HS-5 (cell line): Measurements from ENCODE around the gene TRIP13.
"Not testable (repeated sequence)": the region's sequence is repeated elsewhere in the genome, so short reads cannot be mapped to it uniquely, and the experiment has no call there.

Experiments used
- DNase-seq: peaks from one replicate; pipeline ENCODE4 v3.0.0-alpha.2; 2012; ENCODE audit warnings: low read depth

Gene TRIP13

GRCh38 chr5:875931-876330 lies 16.8 kb upstream of the TRIP13 start:
- DNase-seq: no peak

DNA sequence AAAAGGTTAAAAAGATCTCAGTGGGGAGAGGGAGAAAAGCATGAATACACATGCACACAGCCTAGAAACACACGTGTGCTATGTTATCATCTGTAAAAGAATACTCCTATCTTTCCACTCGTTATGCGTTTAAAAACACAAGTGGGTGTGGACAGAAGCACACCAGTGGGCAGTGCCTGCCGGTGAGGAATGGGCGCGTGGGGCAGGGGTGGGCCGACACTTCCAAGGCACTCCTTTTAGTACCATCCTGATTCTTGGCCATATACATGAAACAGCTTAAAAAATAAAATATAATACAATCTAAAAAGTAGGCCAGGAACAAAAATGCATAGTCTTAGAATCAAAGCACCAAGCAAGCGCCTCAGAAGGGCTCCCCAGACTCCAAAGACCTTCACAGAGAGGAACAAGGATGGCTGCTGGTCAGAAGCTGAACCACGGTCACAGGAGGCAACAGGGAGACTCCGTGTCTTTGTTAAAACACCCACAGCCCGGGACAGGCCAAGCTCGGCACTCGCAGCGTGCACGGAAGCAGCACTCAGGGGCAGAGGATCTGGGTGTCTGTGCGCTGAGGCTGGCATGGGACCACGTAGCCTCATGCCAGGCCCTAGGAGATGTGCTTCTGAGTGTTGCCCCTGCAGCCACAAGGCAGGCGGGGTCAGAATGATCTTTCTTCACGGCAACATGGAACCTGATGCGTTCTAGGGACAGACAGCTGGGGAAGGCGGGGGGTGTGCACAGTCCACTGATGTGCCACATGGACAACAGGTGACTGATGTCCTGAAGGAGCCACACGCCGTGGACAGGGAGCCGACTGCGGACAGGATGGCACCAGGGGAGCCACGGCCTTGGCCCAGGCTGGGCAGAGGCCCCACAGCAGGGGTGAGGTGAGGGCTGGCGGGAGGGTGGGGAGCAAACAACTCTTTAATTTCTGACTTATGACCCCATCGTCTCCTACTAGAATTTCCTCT lies 16.0 kb upstream of the TRIP13 start:
- no peak for DNase-seq

GRCh38 chr5:878125-878524 lies 14.6 kb upstream of the TRIP13 start:
- no peak for DNase-seq

DNA sequence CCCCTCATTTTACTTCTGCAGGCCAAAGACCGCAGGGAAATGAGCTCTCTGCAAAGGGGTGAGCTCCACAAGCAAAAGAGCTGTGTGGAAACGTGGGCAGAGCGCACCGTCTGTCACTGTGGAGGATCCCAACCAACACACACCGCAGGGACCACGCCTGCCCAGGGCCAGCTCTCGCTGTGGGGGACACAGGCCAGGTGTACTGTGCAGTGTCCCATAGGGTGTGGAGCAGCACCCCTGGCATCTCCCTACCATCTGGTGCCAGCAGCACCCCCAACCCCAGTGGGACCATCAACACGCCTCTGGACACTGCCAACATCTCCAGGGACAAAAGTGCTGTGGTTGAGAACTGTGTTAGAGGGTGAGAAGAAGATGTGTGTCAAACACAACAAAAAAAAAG lies 14.0 kb upstream of the TRIP13 start:
- DNase-seq: not testable (repeated sequence)

DNA sequence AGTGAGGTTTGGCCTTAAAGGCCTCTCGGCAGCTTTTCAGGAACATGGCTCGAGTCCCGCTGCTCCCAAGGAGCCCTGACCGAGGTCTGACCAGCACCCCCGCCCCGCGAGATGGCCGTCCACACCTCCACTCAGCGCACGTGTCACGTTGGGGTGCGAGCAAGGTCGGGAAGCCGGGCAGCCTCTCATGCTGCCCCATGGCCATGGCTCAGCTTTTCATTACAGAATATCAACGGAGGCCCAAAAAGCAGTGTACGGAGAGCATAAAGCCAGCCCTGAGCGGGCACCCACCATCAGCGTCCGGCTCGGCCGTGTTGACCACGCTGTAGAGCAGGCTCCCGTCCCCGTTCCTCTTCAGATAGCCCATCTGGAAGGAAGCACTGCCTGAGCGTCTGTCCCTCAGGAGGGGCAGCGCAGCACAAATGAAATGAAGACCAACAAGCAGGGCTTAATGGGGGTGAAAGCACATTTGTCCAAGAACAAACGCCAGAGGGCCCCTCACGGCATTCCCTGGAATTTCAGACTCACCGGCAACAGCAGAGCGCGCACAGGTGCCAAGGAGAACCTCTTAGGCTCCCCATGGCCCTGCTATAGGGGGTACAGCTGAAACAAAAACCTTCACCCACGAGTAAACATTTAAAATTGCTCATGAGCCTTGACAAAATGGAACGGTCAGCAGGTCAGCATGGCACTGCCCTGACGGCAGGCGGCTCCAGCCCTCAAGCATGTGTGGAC lies 11.7 kb upstream of the TRIP13 start:
- DNase-seq: no peak

GRCh38 chr5:881551-881935 lies 11.1 kb upstream of the TRIP13 start:
- DNase-seq: no peak

DNA sequence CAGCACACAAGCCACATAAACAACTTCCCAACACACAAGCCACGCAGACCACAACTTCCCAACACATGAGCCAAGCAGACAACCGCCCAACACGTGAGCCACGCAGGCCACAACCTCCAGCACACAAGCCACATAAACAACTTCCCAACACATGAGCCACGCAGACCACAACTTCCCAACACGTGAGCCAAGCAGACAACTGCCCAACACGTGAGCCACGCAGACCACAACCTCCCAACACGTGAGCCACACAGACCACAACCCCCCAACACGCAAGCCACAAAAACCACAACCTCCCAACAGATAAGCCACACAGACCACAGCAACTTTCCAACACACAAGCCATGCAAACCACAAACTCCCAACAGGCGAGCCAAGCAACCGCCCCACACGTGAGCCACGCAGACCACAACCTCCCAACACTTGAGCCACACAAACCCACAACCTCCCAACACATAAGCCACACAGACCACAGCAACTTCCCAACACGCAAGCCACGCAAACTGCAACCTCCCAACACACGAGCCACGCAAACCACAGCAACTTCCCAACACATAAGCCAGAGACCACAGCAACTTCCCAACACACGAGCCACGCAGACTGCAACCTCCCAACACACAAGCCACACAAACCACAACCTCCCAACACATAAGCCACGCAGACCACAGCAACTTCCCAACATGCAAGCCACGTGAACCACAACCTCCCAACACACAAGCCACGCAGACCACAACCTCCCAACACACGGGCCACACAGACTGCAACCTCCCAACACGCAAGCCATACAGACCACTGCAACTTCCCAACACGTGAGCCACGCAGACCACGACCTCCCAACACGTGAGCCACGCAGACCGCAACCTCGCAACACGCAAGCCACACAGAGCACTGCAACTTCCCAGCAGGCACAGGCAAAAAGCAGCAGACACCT lies 10.2 kb upstream of the TRIP13 start:
- no peak for DNase-seq

DNA sequence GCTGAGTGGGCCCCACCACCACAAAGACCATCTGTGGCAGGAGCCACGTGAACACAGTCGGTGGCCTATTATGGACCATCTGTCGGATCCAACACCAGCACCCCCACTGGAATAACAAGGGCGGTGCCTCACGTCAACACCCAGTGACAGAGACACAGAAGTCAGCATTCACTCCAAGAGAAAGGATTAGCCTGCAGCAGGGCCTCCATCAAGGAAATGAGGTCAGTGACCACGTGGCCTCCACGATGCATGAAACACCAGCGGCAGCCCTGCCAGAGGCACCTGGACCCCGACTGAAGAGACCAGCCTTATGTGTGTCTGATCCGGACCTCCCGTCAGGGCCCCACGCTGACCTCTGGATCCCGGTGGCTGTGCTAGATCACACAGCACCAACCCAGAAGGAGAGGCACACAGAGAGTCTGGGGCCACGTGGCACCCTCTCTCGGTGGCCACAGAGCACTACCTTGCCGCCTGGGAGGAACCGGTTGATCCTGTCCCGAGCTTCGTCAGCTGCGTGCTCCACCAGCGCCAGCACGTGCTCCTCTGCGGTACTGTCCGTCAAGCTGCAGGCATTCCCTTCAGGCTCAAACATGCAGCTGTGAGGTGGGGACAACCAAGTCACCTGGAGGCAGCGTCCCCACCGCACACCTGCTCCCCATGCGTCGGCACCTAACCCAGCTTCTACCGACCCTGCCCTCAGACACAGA lies 9.1 kb upstream of the TRIP13 start:
- DNase-seq: no peak

DNA sequence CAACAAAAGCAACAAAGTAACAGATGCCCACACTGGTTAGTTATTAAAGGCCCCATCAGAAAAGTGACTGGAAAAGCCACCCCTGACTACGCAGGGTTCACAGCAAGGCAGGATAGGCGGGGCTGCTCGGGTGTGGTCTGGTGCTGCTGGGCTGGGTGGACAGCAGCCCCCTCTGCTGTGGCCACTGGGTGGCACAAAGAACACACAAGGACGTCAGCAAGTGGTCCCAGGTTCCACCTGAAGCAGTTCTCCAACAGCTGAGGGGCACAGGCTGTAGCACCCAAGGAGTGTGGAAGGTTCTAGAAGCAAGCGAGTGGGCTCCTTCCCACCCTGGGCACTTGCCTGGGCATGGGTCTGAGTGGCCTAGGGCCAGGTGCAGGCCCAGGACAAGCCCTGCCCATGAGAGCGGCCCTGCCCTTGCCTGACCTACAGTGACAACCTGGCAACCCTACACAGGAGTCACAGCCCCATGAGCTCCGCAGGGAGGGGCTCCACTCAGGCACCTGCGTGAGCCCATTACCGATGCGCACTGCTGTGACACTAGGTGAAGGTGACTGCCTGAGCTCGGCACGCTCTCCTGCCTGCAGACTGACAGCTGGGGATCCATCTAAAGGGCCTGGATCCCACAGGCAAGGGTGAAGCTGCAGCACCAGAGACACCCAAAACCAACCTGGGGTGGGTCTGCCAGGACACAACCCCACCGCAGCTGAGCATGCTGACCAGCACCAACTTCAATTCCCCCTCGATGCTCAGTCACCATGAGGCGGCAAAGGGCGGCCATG lies 8.1 kb upstream of the TRIP13 start:
- DNase-seq: no peak

DNA sequence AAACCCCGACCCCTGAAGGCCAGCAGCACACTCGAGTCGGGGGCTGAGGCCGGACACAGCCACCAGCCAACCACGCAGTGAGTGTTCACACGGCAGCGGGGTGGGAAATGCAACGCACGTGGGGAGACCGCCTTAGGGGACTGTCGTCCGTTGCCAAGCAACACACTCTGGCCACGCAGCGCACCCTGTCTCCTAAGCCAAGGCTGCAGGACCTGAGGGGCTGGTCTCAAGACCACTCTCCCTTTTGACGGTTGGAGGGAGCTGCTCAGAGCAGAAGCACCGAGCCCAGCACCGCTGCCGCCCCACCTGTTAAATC lies 7.6 kb upstream of the TRIP13 start:
- no peak for DNase-seq

GRCh38 chr5:885529-885928 lies 7.2 kb upstream of the TRIP13 start:
- DNase-seq: no peak

GRCh38 chr5:886036-886435 lies 6.6 kb upstream of the TRIP13 start:
- no peak for DNase-seq

DNA sequence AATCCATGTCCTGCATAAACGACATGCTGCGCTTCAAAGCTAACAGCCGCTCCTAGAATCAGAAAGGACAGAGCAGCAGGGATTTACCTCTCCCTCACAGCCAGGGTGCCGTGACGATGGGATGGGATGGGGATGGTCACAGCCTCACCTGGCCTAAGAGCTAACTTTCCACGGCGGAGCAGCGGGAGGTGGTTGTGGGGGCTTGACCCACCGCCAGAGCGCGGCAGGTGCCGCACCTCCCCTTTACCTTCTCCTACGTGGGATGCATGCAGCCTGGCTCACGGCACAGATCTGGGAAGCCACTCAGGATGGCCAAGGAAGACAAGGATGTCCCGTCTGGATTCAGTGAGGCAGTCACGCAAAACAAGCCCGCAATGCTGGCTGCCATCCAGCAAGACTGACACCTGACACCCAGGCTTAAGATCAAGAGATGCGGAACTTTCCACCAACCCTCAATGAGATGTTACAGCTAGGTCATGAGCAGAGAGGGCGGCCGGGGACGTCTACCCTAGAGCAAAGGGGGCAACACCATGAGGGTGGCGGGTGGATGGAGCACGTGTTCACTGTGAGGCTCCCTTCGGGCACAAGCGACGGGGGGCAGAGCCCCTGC lies 5.9 kb upstream of the TRIP13 start:
- DNase-seq: no peak

DNA sequence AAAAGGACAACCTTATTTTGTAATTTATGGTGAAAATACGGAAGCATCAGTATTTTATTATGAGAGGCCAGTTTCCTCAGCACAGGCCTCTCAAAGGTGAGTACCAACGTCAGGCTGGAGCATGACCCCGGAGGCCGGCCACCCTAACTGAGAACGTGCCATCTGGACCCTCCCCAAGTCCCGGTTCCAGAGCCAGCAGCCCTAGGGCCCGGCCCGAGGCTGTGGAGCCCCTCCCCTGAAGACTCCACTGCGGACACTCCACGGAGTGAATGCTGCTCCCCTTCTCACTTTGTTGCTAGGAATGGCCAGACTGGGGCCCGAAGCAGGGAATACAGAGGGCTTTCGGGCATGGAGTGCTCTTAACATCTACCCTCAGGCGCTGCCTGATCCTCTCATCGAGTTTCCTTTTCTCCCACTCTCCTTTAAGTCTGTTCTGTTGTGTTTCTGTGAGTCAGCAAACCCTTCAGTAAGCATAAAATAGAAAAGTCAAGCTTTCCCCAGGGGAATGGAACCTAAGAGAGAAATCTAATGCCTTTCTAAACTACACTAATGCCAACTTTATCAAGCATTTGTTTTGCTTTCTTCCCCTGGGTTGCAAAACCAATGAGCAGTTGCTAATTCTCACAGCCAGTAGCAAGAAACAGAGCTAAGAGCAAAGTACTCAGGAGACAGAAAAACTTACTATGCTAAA lies 4.6 kb upstream of the TRIP13 start:
- no peak for DNase-seq

- no peak for DNase-seq
Observed at GRCh38 chr5:888638-889035, 4.0 kb upstream of the TRIP13 start.

DNA sequence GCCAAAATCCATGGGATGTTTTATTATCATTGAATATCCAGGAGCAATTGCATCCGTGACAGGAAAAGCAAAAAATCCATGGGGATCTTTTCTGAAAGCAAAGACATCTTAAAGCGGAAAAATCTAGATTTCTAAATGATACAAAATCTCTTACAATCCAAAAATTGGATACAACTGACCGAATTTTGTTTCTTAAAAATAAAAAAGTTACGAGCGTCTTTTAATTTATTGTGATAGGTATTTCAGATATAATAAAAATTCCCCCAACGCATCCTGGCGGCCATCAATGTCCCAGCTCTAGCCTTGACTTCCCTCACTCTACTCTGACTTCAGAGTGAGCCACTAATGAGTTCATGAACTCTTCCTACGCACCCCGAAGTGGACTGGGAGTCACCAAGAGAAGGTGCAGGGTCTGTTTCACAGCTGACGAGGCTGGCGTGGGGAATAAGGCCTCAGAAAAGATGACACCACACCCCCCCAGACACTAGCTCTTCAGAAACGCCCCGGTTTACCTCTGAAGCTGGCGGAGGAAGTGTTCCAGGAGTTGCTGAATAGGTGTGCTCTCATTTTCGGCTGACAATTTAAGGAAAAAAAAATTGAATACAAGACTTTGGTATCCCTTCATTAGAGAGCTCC lies 3.5 kb upstream of the TRIP13 start:
- DNase-seq: no peak

GRCh38 chr5:891117-891836 lies 1.4 kb upstream of the TRIP13 start:
- no peak for DNase-seq

- no peak for DNase-seq
Observed at GRCh38 chr5:891837-892393, 769 bp upstream of the TRIP13 start.
